ENCODE data around the gene VPS11. TPM values are rescaled to one million over a fixed set of nuclear protein-coding genes. Genes with fewer than 3 reads are reported as not detected.

The VPS11 gene
- total and polyA plus RNA-seq, 10 of the 15 experiments (the other 5 are each of a cell fraction or from before 2014, with no cell fraction given), result 15.8 to 26.4 (median 24.5) TPM

GRCh38 chr11:119029069-119029339 lies 38.6 kb upstream of the VPS11 start (continued):
- TF ChIP-seq ZNF24 (IDR thresholded peaks at IDR 0.05) (no peak), STAT1 (conservative IDR thresholded peaks at IDR 0.05) (no peak), POLR2A (IDR thresholded peaks at IDR 0.05; ENCODE audit: low read depth, low read length) (no peak), LARP7 (IDR thresholded peaks at IDR 0.05) (no peak), ASH2L (IDR thresholded peaks at IDR 0.05; ENCODE audit: borderline replicate concordance, low read depth) (no peak), ZNF592 (IDR thresholded peaks at IDR 0.05) (no peak), CBFB (IDR thresholded peaks at IDR 0.05; ENCODE audit: low read depth) (no peak), MTA3 (IDR thresholded peaks at IDR 0.05; ENCODE audit: borderline replicate concordance, low read length) (no peak)

- H4K20me1 ChIP-seq (ENCODE audit: control insufficient read depth, insufficient read depth), result no peaks in the 10 kb centered on the region
- no peaks in the 10 kb centered on the region for H3K27me3 ChIP-seq (replicated peaks in 1 of 2; ENCODE audit: control insufficient read depth in 2 of 2, insufficient read depth in 2 of 2, low read length in 1 of 2)
- H3K9me3 ChIP-seq (replicated peaks; ENCODE audit: control insufficient read depth, insufficient read depth, low read length), result no peaks in the 10 kb centered on the region
- peaks cover 13% of the 10 kb centered on the region for H3K79me2 ChIP-seq (ENCODE audit: control insufficient read depth, insufficient read depth, low read length)
- peak; percentile 58 for ATAC-seq
- intact Hi-C loops (cut with micrococcal nuclease; ENCODE audit: unreplicated experiment), result no loop called here
- H2AFZ ChIP-seq (ENCODE audit: control insufficient read depth, low read depth, low read length), result peak overlapping the region; percentile 95
- peak overlapping the region; percentile 78 for H3K4me3 ChIP-seq
- ChIA-PET RAD21 (ENCODE audit: unreplicated experiment) (interaction anchor here (1.0 to 1.5 kb wide), 3 partner anchors 22 to 38 kb away, joined by 3 to 6 read pairs (median 3); partner anchors contain the start of gene VPS11), CTCF (interaction anchor here (1.0 to 1.6 kb wide), 3 partner anchors 10 to 96 kb away, joined by 3 to 16 read pairs (median 6); partner anchors contain the start of gene TRAPPC4), POLR2A (interaction anchor here (0.9 to 3.0 kb wide), 9 partner anchors 10 to 77 kb away, joined by 3 to 14 read pairs (median 4); partner anchors contain the start of genes HMBS, HYOU1 and VPS11), SMC1A (ENCODE audit: uncharacterized antibody, unreplicated experiment) (interaction anchor here (1.0 to 4.9 kb wide), 3 partner anchors 12 to 29 kb away, joined by 3 to 40 read pairs (median 5); partner anchors contain the start of genes RPS25 and TRAPPC4)
- TSS peak; percentile 77 for BruUV-seq (replicated peaks)
- H3K4me2 ChIP-seq (ENCODE audit: control insufficient read depth, insufficient read depth), result peak overlapping the region; percentile 85
- in situ Hi-C loops (cut with MboI), result no loop called here
- peak overlapping the region; percentile 80 for H3K27ac ChIP-seq (ENCODE audit: control insufficient read depth, insufficient read depth)
- H3K4me1 ChIP-seq (ENCODE audit: control insufficient read depth, insufficient read depth, low read length), result peaks cover 14% of the 10 kb centered on the region
- peak; percentile 54 for FAIRE-seq
- peaks cover 4 to 5% of the 10 kb centered on the region in 2 experiments; a peak in 3 of 4 replicates for H3K36me3 ChIP-seq (ENCODE audit: control insufficient read depth in 2 of 2, insufficient read depth in 2 of 2, low read length in 1 of 2)
- no peak for DNase-seq (ENCODE audit: low read depth, low spot score)
- 38% methylated on average over 10 of the region's 10 CpGs for WGBS (ENCODE audit: insufficient coverage, insufficient replicate concordance, low lambda C conversion rate, missing lambda C conversion rate)
- peak overlapping the region; percentile 74 for H3K9ac ChIP-seq (ENCODE audit: control insufficient read depth, insufficient read depth, low read length)
- TF ChIP-seq KDM1A (IDR thresholded peaks at IDR 0.05; ENCODE audit: borderline replicate concordance) (no peak), ETV6 (conservative IDR thresholded peaks at IDR 0.05 in 1 of 2, IDR thresholded peaks at IDR 0.05 in 1 of 2; ENCODE audit: borderline replicate concordance in 1 of 2, low read depth in 1 of 2) (no peak), PML (IDR thresholded peaks at IDR 0.05; ENCODE audit: low read length) (no peak), CBFB (IDR thresholded peaks at IDR 0.05; ENCODE audit: low read depth) (no peak), RUNX3 (IDR thresholded peaks at IDR 0.05; ENCODE audit: low read length) (no peak), ZBTB40 (IDR thresholded peaks at IDR 0.05; ENCODE audit: borderline replicate concordance) (no peak), CHD4 (IDR thresholded peaks at IDR 0.05) (no peak), NFIC (IDR thresholded peaks at IDR 0.05; ENCODE audit: low read depth, low read length) (no peak)
Observed at GRCh38 chr11:119029340-119030028, 38.1 kb upstream of the VPS11 start.

Data from GM12878 (cell line).